Endodermal cell (in vitro differentiated cells): ENCODE measurements around the gene COL24A1. TPM values are rescaled to one million over a fixed set of nuclear protein-coding genes. Genes with fewer than 3 reads are reported as not detected.

Source experiments
- DNase-seq: peaks from one replicate; pipeline ENCODE4 v3.0.0-alpha.2; 2017
- H3K27ac ChIP-seq: 2 replicates; pipeline ENCODE4 v1.5.1; 2013; ENCODE audit warnings: mild to moderate bottlenecking, low read depth, low read length, moderate library complexity
- H3K27me3 ChIP-seq: 2 replicates; pipeline ENCODE4 v1.6.1; 2013; ENCODE audit warnings: mild to moderate bottlenecking, low read length, moderate library complexity; ENCODE audit not compliant: insufficient read depth, control insufficient read depth, poor library complexity, severe bottlenecking
- H3K36me3 ChIP-seq: 2 replicates; pipeline ENCODE4 v1.7.0; 2013; ENCODE audit warnings: mild to moderate bottlenecking, low read length, moderate library complexity; ENCODE audit not compliant: control insufficient read depth, insufficient read depth
- H3K4me1 ChIP-seq: one replicate; pipeline ENCODE4 v1.7.0; 2013; ENCODE audit warnings: low read length; ENCODE audit not compliant: control insufficient read depth, insufficient read depth
- H3K4me3 ChIP-seq: 2 replicates; pipeline ENCODE4 v1.5.1; 2013; ENCODE audit warnings: mild to moderate bottlenecking, low read length, moderate library complexity
- H3K9ac ChIP-seq: 2 replicates; pipeline ENCODE4 v1.6.1; 2013; ENCODE audit warnings: mild to moderate bottlenecking, low read length, moderate library complexity; ENCODE audit not compliant: poor library complexity, severe bottlenecking; ENCODE audit errors: extremely low read depth
- H3K9me3 ChIP-seq: 2 replicates; pipeline ENCODE4 v1.6.1; 2013; ENCODE audit warnings: mild to moderate bottlenecking, low read length, moderate library complexity; ENCODE audit not compliant: control insufficient read depth
- H3K27ac Mint-ChIP-seq: 2 replicates; pipeline ENCODE4 v1.8.0; 2020; ENCODE audit warnings: mixed read lengths
- H3K27me3 Mint-ChIP-seq: 2 replicates; pipeline ENCODE4 v1.8.0; 2021; ENCODE audit warnings: mild to moderate bottlenecking, mixed read lengths; ENCODE audit not compliant: insufficient read depth
- H3K36me3 Mint-ChIP-seq: 2 replicates; pipeline ENCODE4 v1.8.0; 2020; ENCODE audit warnings: low read depth, mixed read lengths
- H3K4me1 Mint-ChIP-seq: 2 replicates; pipeline ENCODE4 v1.8.0; 2020; ENCODE audit warnings: mixed read lengths
- H3K4me3 Mint-ChIP-seq: 2 replicates; pipeline ENCODE4 v1.8.0; 2020; ENCODE audit warnings: mild to moderate bottlenecking, moderate library complexity, mixed read lengths
- H3K9me3 Mint-ChIP-seq: 2 replicates; pipeline ENCODE4 v1.8.0; 2020; ENCODE audit warnings: mild to moderate bottlenecking, mixed read lengths
- CTCF ChIP-seq: fragments of 200-600 bp; sonication (generic); conservative IDR thresholded peaks from 2 replicates; pipeline ENCODE4 v1.5.0; 2021; ENCODE audit warnings: antibody characterized with exemption, mild to moderate bottlenecking
- WGBS, 2 experiments: methylation state at CpG; one replicate each; pipeline versions ENCODE4 v1.1.5 to v1.1.7; 2013; ENCODE audit warnings: missing lambda C conversion rate in 2 of 2, mixed read lengths in 1 of 2; ENCODE audit not compliant: insufficient coverage in 1 of 2, insufficient read length in 1 of 2; 5-methylcytosine and 5-hydroxymethylcytosine counted together
- total RNA-seq, 2 donors: library from RNA; stranded (reverse); fragmentation: NEBNext Ultra II Directional in 1 of 2; extraction: Animal tissue kit (Norgen Biotek cat#: 25700) in 1 of 2; gene quantifications; 2 replicates in 1 of 2; 3 replicates in 1 of 2; pipeline ENCODE4 v1.2.1, GENCODE V29; 2021

The COL24A1 gene
- total RNA-seq, 2 donors from 2014 or later = 0.84 to 0.95 TPM

GRCh38 chr1:85976516-85977205 lies 179.9 kb downstream of the COL24A1 start:
- no peak overlapping the region for H3K27ac ChIP-seq
- Mint-ChIP-seq H3K4me1 (peaks cover 16% of the 10 kb centered on the region), H3K36me3 (no peaks in the 10 kb centered on the region), H3K4me3 (no peak overlapping the region), H3K9me3 (no peaks in the 10 kb centered on the region), H3K27me3 (no peaks in the 10 kb centered on the region), H3K27ac (no peak overlapping the region)
- no peak overlapping the region for H3K4me3 ChIP-seq
- H3K4me1 ChIP-seq = peaks cover 3% of the 10 kb centered on the region
- no peak for TF ChIP-seq CTCF
- no peaks in the 10 kb centered on the region for H3K9me3 ChIP-seq
- H3K9ac ChIP-seq = no peak overlapping the region
- peak; percentile 46 for DNase-seq
- 92 to 100% methylated on average over 2 to 4 of the region's 4 CpGs for WGBS, 2 experiments
- H3K27me3 ChIP-seq = no peaks in the 10 kb centered on the region
- no peaks in the 10 kb centered on the region for H3K36me3 ChIP-seq

- Histone ChIP-seq H3K4me1 (peaks cover 3% of the 10 kb centered on the region), H3K9me3 (no peaks in the 10 kb centered on the region), H3K36me3 (no peaks in the 10 kb centered on the region), H3K27me3 (no peaks in the 10 kb centered on the region), H3K4me3 (no peak overlapping the region), H3K9ac (no peak overlapping the region), H3K27ac (no peak overlapping the region)
- H3K27me3 Mint-ChIP-seq = no peaks in the 10 kb centered on the region
- peak overlapping the region; percentile 40 for H3K27ac Mint-ChIP-seq
- H3K9me3 Mint-ChIP-seq = no peaks in the 10 kb centered on the region
- peak; percentile 85 for DNase-seq
- 25 to 45% methylated on average over 5 of the region's 5 CpGs for WGBS, 2 experiments
- no peak overlapping the region for H3K4me3 Mint-ChIP-seq
- peaks cover 16% of the 10 kb centered on the region for H3K4me1 Mint-ChIP-seq
- TF ChIP-seq CTCF = no peak
- H3K36me3 Mint-ChIP-seq = no peaks in the 10 kb centered on the region
Measured at GRCh38 chr1:85975912-85976371, 180.6 kb downstream of the COL24A1 start.

- no peaks in the 10 kb centered on the region for H3K27me3 ChIP-seq
- no peak for TF ChIP-seq CTCF
- H3K27ac Mint-ChIP-seq = no peak overlapping the region
- no peak overlapping the region for H3K4me3 Mint-ChIP-seq
- H3K27ac ChIP-seq = no peak overlapping the region
- H3K36me3 ChIP-seq = no peaks in the 10 kb centered on the region
- 88 to 100% methylated on average over 1 to 2 of the region's 2 CpGs for WGBS, 2 experiments
- H3K4me3 ChIP-seq = no peak overlapping the region
- no peak for DNase-seq
- no peaks in the 10 kb centered on the region for H3K9me3 ChIP-seq
- no peaks in the 10 kb centered on the region for H3K27me3 Mint-ChIP-seq
- H3K4me1 ChIP-seq = no peaks in the 10 kb centered on the region
- no peaks in the 10 kb centered on the region for H3K9me3 Mint-ChIP-seq
- H3K4me1 Mint-ChIP-seq = peaks cover 5% of the 10 kb centered on the region
- H3K9ac ChIP-seq = no peak overlapping the region
- H3K36me3 Mint-ChIP-seq = no peaks in the 10 kb centered on the region
Measured at GRCh38 chr1:85962457-85962856, 194.1 kb downstream of the COL24A1 start.
